Muscle of arm (tissue), 12 donors: Measurements from ENCODE around the gene PSIP1. TPM values are rescaled to one million over a fixed set of nuclear protein-coding genes. Genes with fewer than 3 reads are reported as not detected.
"Not testable (repeated sequence)": the region's sequence is repeated elsewhere in the genome, so short reads cannot be mapped to it uniquely, and the experiment has no call there.

Experiments
- DNase-seq: peaks from one replicate; pipeline ENCODE4 v3.0.0-alpha.2; 2013
- polyA plus RNA-seq, 12 donors: library from polyadenylated mRNA; unstranded; fragments of 120-200 nt; gene quantifications; one replicate each; pipeline ENCODE4 v1.2.1, GENCODE V29; 2013; ENCODE audit not compliant: insufficient read length in 12 of 12

Gene PSIP1
- polyA plus RNA-seq, 12 donors, result 61.2 to 173 (median 91.6) TPM; not detected in 1

DNA sequence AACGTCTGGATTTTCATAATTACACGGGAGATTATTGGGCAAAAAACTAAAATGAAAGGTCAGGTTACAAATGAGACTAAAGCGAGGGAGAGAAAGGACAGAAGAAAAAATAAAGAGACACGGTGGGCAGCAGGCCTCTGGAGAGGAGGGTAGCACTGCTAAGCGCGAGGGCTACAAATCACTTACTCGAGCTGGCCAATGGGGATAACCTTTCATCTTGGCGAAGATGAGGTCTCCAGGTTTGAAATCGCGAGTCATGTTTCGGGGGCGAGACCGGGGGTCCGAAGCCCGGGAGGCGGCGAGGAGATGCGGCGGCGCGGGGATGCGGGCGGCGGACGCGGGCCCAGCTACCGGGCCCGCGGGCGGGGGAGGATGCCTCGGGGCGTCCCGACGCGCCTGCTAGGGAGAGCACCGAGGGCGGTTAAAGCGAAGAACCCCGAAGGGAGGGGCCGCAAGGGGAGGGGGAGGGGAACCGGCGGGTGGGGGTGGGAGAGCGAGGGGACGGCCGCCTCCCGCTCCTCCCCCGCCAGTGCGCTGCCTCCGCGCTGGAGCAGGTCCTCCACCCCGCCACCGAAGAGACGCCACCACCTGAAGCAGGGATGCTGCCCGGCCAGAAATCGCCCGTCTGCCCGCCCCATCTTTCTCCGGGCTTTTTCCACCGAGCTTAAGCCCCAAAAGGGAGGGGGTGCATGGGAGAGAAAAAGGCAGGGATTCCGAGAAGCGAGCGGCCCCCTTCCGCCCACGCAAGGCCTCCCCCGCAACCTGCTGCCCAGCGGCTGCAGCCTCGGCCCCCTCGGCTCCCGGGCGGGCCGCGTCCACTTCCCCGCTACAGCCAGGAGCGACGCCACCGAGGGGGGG lies 610 bp downstream of the PSIP1 start:
- DNase-seq, result peak; percentile 40

DNA sequence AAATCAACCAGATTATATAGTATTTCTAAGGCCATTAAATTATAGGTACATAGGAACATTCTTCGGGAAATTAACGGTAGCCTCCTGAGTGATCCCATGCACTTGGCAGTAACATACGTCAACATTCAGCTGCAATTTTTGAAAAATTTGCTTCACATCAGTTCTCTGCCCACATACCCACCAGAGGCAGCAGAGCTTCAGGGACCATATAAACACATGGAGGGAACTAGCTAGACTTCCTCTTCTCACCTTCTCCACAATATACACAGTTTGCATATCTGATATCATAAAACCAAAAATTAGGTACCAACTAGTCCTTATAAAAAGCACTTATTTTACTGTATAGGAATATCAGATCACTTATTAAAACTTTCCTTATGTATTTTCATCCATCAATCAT lies 4.8 kb downstream of the PSIP1 start:
- no peak for DNase-seq

DNA sequence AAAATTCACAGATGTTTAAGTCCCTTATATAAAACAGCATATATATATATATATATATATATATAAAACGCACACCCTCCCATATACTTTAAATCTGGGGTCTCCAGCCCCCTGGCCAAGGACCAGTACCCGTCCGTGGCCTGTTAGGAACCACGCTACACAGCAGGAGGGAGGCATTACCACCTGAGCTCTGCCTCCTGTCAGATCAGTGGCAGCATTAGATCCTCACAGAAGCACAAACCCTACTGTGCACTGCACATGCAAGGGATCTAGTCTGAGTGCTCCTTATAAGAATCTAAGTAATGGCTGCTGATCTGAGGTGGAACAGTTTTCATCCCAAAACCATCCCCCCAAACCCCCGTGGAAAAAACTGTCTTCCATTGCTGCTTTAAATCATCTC lies 9.0 kb downstream of the PSIP1 start:
- DNase-seq, result no peak

DNA sequence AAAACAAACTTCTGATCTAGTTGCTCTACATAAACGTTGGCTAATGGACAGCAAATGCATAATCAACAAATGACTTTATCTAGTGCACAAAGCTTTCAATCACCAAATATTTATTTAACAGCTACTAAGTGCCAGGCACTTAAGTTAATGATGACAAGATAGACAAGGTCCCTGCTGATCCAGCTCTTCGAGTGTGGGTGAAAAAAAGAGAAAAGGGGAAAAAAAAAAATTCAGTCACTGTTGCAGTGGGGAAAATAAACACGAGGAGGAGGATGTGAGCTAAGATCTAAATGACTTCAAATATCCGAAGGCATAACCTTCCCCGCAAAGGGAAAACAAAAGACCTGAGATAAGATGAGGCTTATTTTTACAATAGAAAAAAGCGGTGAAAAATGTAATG lies 9.6 kb downstream of the PSIP1 start:
- DNase-seq, result no peak

DNA sequence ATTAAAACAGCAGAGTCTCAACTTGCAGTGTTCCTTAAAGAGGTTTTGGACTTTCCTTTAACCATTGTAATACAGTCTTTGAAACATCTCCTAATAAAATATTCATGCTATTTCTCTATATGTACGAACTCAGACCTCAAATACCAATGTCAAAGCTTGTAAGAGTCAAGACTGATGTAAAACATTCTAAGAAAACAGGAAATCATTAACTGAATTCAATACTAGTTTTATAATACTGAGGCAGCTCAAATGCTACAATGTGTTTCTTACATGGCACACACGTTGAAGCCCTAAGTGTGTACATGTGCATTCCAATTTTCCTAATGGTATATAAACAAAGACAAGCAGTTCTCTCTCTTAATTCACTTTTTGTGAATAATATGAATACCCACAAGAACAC lies 11.6 kb downstream of the PSIP1 start:
- DNase-seq, result no peak

DNA sequence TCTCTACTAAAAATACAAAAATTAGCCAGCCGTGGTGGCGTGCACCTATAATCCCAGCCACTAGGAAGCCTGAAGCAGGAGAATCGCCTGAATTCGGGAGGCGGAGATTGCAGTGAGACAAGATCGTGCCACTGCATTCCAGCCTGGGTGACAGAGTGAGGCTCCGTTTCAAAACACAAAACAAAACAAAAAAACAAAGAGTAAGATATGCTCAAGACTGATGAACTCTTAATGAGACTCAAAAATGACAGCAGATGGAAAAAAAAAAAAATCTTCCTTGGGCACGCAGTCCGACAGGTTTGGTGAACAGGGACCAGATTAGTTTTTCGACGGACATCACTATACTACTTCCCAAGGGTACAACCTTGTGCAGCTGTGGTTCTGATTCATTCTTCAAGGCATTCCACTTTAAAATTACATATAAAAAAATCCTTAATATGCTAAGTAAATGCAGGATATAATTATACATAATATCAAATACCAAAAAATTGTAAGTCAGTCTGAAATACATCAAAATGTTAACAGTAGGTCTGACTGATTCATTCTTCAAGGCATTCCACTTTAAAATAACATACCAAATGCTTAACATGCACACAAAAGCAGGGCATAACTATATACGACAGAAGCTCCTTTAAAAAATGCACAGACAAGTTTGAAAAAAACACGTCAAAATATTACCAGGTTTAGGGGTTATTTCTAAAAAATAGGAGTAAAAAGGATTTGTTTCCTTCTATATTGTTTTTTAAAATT lies 12.3 kb downstream of the PSIP1 start:
- DNase-seq, result no peak

DNA sequence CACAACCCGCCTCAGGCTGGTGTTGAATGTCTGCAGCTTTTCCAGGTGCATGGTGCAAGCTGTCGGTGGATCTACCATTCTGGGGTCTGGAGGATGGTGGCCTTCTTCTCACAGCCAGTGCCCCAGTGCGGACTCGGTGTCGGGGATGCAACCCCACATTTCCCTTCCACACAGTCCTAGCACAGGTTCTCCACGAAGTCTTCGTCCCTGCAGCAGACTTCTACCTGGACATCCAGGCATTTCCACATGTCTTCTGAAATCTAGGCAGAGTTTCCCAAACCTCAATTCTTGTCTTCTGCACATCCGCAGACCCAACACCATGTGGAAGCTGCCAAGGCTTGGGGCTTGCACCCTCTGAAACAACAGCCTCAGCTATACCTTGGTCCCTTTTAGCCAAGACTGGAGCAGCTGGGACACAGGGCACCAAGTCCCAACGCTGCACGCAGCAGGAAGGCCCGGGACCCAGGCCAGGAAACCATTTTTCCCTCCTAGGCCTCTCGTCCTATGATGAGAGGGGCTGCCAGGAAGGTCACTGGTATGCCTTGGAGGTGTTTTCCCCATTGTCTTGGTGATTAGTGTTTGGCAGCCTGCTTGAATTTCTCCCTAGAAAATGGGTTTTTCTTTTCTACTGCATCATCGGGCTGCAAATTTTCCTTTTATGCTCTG lies 18.2 kb downstream of the PSIP1 start:
- DNase-seq, result no peak

DNA sequence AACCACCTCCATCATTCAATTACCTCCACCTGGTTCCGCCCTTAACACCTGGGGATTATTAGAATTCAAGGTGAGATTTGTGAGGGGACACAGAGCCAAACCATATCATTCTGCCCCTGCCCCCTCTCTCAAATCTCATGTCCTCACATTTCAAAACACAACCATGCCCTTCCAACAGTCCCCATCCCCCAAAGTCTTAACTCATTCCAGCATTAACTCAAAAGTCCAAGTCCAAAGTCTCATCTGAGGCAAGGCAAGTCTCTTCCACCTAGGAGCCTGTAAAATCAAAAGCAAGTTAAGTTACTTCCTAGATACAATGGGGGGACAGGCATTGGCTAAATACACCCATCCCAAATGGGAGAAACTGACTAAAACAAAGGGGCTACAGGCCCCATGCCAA lies 18.8 kb downstream of the PSIP1 start:
- DNase-seq, result no peak

DNA sequence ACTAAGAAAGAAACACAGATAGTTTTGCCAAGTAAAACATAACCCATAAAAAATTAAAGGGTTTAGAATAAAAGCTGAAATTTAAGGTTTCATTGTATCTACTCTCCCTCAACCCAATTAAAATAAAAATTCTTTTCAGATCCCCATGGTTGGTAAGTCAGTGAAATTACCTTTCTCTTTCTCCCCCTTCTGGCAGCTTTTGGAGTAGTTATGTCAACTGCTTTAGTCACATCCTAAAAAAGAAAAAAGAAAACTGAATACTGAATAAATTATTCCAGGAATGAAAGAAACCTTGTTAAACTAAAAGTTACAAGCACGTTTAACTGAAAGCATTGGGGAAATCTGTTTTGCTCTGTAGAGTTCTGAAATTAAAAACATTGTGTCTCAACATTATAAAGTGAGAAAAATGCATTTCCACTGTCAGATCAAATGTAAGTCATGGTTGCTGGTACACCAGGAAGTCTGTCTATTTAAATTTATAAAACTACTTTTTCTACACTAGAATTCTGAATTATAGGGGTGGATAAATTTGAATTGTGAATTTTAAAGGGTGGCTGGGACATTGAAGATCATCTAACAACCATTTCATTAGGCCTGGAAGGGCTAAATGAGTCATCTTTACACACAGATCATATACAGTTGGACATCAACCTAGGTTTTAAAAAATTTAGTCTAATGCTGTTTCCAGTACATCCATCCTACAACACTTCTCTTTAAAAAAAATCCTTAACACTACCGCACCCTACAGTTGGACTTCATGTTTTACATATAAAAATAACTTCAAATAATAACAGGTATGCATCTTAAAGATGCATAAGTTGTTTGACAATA lies 24.7 kb downstream of the PSIP1 start:
- DNase-seq, result peak; percentile 13

DNA sequence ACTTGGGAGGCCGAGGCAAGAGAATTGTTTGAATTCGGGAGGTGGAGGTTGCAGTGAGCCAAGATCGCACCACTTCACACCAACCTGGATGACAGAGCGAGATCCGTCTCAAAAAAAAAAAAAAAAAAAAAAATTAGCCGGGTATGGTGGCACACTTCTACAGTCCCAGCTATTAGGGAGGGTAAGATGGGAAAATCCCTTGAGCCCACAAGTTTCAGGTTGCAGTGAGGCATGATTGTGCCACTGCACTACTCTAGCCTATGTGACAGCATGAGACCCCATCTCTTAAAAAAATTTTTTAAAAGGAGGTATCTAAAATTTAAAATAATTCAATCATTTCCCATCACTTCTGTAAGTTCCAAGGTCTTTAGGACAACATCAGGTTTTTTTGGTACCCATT lies 26.0 kb downstream of the PSIP1 start:
- no peak for DNase-seq

DNA sequence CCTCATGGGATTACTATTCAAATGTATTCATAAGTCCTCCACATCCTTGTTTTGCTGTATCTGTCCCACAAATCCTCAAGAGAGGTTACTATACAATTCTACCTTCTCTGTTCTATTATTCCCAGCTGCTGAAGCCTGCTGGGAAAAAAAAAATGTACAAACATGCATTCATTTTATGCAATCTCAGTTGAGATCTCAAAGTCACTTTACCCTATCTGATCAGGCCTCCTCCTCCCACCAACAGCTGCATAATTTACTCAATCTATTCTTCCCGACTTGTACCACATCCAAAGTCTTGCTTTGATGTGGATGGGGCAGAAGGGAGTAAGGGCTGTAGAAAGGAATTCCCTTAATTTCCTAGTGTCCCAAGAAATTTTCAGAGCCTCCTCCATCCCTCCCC lies 28.6 kb downstream of the PSIP1 start:
- DNase-seq, result no peak

DNA sequence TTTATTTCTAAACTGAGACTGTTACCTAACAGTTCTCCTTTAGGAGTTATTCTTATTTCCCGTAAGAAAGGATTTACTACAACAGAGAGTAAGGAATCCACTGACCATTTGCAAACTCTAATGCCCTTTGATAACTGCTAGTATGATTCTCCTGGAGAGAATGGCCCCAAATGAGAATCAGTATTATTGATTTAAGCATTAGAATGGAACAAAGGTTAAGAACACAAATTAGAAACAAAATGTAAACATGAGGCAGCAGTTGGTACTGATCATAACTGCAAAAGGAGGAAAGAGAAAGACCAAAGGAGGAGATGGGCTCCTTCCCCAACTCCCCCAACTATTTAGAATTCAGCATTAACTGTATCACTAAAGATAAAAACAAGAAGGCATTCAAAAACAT lies 30.7 kb downstream of the PSIP1 start:
- no peak for DNase-seq

DNA sequence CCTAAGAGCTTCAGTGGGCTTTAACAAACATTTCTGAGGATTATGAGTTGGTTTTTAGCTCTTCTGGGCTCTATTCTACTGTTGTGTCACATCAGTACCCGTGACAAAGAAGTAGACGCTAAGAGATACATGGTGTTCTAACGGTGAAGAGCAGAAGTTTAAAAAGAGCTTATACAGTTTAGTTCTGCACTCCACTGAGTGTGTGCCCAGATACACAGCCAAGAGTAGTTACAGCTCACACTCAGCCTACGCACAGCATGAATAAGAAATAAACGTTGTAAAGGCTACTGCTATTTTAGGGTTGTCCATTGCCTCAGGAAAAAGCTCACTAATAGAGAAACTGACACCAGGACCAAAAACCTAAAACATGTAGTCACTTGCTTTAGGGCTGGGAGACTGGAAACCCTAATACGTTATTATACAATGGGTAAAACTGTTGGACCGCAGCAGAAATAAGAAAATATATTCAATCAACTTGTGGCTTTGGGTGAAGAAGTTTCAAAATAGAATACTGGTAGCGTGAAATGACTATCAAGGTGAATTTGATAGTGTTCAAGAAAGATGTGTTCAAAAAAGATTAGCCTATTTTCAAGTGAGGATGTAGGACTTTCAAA lies 34.7 kb downstream of the PSIP1 start:
- no peak for DNase-seq

DNA sequence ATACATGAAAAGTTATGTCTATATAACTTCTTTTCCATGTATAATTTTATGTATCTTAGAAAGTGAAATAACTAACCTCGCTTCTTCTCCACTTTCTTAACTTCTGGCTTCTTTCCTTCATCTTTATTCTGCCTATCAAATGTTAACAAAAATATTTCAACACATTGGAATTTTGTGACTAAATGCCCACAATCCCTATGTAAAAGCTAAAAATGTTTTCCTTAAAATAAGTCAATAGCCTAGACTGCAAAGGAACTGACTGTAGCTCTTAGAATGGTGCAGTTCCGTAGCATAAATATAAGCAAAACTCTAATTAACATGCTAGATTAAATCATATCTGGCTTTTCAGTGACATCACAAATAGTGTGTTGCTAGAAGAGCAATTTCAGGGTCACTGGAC lies 40.9 kb downstream of the PSIP1 start:
- no peak for DNase-seq

DNA sequence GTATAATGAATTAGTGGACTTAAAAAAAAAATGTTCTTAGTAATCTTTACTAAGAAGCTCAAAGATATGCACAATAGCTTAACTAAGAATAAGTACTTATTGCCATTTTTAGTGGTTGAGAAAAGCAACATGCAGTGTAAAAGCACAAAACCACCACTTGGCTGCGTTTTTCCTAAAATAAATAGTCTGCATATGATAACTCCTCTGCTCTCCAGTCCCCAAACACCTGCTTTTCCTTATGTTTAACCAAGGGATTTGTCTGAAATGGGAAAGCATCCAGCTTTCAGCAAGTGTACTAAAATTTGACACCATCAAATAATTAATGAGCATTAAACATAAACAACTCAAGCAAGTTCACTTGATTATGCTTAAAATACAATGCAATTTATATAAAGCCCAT lies 41.4 kb downstream of the PSIP1 start:
- no peak for DNase-seq

DNA sequence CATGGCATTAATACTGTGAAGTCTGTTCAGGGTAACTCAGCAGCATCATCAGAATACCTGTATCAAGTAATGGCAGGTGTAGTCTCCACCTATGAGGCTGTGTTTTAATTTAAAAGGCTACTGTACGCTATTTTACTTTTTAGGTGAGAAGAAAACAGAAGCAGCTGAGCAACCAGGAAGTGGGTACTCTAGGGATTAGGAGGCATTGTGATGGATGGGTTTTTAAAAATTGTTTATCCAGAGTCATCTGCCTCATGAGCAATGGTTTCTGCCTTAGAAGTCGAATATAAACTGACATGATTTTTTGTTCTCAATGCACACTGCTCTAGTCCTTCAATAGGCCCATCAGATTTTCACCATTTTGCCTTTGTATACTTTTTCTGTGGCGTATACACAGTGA lies 42.6 kb downstream of the PSIP1 start:
- no peak for DNase-seq

DNA sequence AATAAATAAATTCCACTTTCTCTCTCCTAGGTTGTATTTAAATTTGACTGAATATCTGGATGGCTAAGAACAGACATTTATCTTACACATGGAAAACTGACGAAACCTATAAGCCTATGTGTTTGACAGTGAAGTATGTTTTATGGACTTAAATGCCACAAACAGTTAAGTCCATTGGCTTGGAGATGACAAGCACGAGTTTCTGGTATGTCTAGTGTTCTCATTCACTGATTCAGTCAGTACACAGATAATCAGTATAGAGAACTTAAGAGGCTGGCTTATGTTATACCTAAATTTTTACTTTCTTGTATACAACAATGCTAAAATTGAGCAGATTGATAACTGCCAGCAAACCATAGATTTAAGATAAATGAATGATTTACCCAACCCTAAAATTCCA lies 49.2 kb downstream of the PSIP1 start:
- no peak for DNase-seq

DNA sequence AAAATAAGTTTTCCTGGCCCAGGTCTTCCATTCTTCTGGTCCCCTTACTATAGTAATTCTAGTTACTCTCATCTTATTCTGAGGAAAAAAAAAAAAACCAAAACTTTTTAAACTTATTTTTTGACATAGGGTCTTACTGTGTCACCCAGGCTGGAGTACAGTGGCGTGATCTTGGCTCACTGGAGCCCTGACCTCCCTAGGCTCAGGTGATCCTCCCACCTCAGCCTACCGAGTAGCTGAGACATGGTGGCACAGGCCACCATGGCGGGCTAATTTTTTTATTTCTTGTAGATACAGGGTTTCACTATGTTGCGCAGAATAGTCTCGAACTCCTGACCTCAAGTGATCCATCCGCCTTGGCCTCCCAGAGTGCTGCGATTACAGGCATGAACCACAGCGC lies 49.7 kb downstream of the PSIP1 start:
- DNase-seq, result no peak

DNA sequence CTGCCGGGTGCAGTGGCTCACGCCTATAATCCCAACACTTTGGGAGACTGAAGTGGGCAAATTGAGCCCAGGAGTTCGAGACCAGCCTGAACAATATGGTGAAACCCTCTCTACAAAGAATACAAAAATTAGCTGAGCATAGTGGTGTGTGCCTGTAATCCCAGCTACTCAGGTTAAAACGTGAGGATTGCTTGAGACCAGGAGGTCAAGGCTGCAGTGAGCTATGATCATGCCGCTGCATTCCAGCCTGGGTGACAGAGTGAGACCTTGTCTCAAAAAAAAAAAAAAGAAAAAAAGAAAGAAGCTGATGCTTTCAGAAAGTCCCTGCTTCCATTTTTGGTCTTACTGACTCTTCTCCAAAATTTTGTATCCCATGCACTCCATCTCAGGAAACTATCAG lies 56.8 kb downstream of the PSIP1 start:
- DNase-seq, result no peak

DNA sequence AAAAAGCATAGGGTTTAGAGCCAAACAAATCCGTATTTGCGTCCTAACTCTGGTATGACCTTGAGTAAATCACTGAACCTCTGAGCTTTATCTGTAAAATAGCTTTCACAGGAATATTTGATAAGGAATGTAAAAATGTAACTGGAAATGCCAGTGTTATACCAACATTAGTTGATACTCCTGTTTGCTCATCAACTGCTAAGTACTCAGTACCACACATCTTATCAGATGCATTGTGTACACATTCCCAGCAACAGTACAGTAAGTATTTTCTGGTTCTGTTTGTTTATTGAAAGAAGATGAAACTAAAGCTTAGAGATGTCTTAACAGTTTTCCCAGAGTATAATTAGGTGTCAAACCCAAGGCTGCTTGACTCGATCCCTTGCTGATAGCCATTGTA lies 66.6 kb downstream of the PSIP1 start:
- no peak for DNase-seq

DNA sequence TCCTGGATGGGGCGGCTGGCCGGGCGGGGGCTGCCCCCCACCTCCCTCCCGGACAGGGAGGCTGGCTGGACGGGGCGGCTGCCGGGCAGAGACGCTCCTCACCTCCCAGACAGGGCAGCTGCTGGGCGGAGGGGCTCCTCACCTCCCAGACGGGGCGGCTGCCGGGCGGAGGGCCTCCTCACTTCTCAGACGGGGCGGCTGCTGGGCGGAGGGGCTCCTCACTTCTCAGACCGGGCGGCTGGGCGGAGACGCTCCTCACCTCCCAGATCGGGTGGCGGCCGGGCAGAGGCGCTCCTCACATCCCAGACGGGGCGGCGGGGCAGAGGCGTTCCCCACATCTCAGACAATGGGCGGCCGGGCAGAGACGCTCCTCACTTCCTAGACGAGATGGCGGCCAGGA lies 68.5 kb downstream of the PSIP1 start:
- DNase-seq, result not testable (repeated sequence)
